K562 (cell line): ENCODE measurements around the gene OCRL. TPM values are rescaled to one million over a fixed set of nuclear protein-coding genes. Genes with fewer than 3 reads are reported as not detected.

Source experiments
- ATAC-seq: fragments of 200-7000 bp; cut with Tn5 transposase; 3 replicates; pipeline ENCODE4 v1.9.1; 2020; ENCODE audit warnings: moderate library complexity
- BruUV-seq: library from RNA; stranded (reverse); fragments of 400-500 nt; replicated peaks from 2 replicates; lab custom pipeline; 2021; lab: Mats Ljungman, UMichigan
- CTCF ChIA-PET: fragments of 300-600 bp; formaldehyde crosslinking; extraction: SDS; loops from one replicate; lab custom pipeline; 2021; ENCODE audit warnings: low intra/inter-chr PET ratio; lab: Yijun Ruan, JAX
- POLR2A ChIA-PET: fragments of 300-600, 350-650 bp; sonication (Branson Sonifier 250); formaldehyde crosslinking; extraction: SDS; loops from one replicate; lab custom pipeline; 2021; ENCODE audit warnings: antibody characterized with exemption, inconsistent platforms; lab: Yijun Ruan, JAX
- DNase-seq, 4 experiments: peaks; one replicate each; pipeline versions ENCODE4 v3.0.0 to v3.0.0-alpha.2; 2011 to 2018; ENCODE audit warnings: low spot score in 3 of 4, mixed read lengths in 3 of 4; ENCODE audit errors: extremely low read depth in 1 of 4
- FAIRE-seq: peaks from 2 replicates; lab custom pipeline; 2011; peaks lifted over from hg19 to GRCh38; lab: Jason Lieb, UNC
- H2AFZ ChIP-seq: 2 replicates; pipeline ENCODE4 v1.6.0; 2011; ENCODE audit warnings: low read depth, low read length, control low read depth, inconsistent platforms
- H3K27ac ChIP-seq: fragments of 200-600 bp; 3 replicates; pipeline ENCODE4 v1.8.0; 2011; ENCODE audit warnings: low read depth, mild to moderate bottlenecking, control low read depth, inconsistent platforms, low read length, moderate library complexity, mixed read lengths; ENCODE audit errors: extremely low read depth
- H3K27me3 ChIP-seq, 2 experiments: fragments of 300-600 bp in 1 of 2; 2 replicates in 1 of 2; 3 replicates in 1 of 2; pipeline versions ENCODE4 v1.6.0 to v1.8.0; 2011; ENCODE audit warnings: inconsistent platforms in 2 of 2, low read length in 2 of 2, mild to moderate bottlenecking in 1 of 2, mixed read lengths in 1 of 2, moderate library complexity in 1 of 2; ENCODE audit not compliant: control insufficient read depth in 2 of 2, insufficient read depth in 2 of 2
- H3K36me3 ChIP-seq: fragments of 300-600 bp; 3 replicates; pipeline ENCODE4 v1.8.0; 2011; ENCODE audit warnings: mild to moderate bottlenecking, low read length, inconsistent platforms; ENCODE audit not compliant: control insufficient read depth, insufficient read depth
- H3K4me1 ChIP-seq, 2 experiments: fragments of 200-600 bp in 1 of 2; replicated peaks in 1 of 2; 2 replicates in 1 of 2; 3 replicates in 1 of 2; pipeline versions ENCODE4 v1.5.1 to v1.8.0; 2011; ENCODE audit warnings: inconsistent platforms in 2 of 2, low read length in 2 of 2, mild to moderate bottlenecking in 1 of 2, mixed read lengths in 1 of 2, moderate library complexity in 1 of 2; ENCODE audit not compliant: control insufficient read depth in 2 of 2, insufficient read depth in 2 of 2
- H3K4me2 ChIP-seq: 2 replicates; pipeline ENCODE4 v1.6.1; 2011; ENCODE audit warnings: low read length, control low read depth, inconsistent platforms, mixed read lengths; ENCODE audit not compliant: insufficient read depth
- H3K4me3 ChIP-seq: fragments of 200-600 bp; sonication (generic), shearing (Covaris generic); 2 replicates; pipeline ENCODE4 v1.5.1; 2016; ENCODE audit warnings: control low read depth, inconsistent platforms
- H3K79me2 ChIP-seq: fragments of 200-600 bp; 3 replicates; pipeline ENCODE4 v1.8.0; 2011; ENCODE audit warnings: low read length, inconsistent platforms; ENCODE audit not compliant: control insufficient read depth, insufficient read depth
- H3K9ac ChIP-seq, 2 experiments: 2 replicates each; pipeline versions ENCODE4 v1.6.0 to v1.6.1; 2011; ENCODE audit warnings: low read depth in 2 of 2, low read length in 2 of 2, control low read depth in 1 of 2, inconsistent platforms in 1 of 2, mild to moderate bottlenecking in 1 of 2, mixed read lengths in 1 of 2; ENCODE audit not compliant: insufficient read depth in 1 of 2
- H3K9me1 ChIP-seq: one replicate; pipeline ENCODE4 v1.6.0; 2011; ENCODE audit warnings: inconsistent platforms, mild to moderate bottlenecking, low read length, moderate library complexity; ENCODE audit not compliant: control insufficient read depth, insufficient read depth
- H3K9me3 ChIP-seq: replicated peaks from 2 replicates; pipeline ENCODE4 v1.5.1; 2011; ENCODE audit warnings: low read depth, low read length, inconsistent platforms; ENCODE audit not compliant: control insufficient read depth, insufficient read depth
- H4K20me1 ChIP-seq: replicated peaks from 2 replicates; pipeline ENCODE4 v1.6.1; 2011; ENCODE audit warnings: low read length, inconsistent platforms, mixed read lengths; ENCODE audit not compliant: control insufficient read depth, insufficient read depth
- BRD4 ChIP-seq: fragments of 200-600 bp; sonication (generic); IDR thresholded peaks from 2 replicates; pipeline ENCODE4 v1.6.1; 2017; ENCODE audit warnings: inconsistent platforms
- CCAR2 ChIP-seq: fragments of 200-400 bp; formaldehyde crosslinking; IDR thresholded peaks from 2 replicates; pipeline ENCODE4 v1.6.1; 2017; ENCODE audit warnings: mild to moderate bottlenecking, low read depth, low read length
- CREBBP ChIP-seq: IDR thresholded peaks from one replicate; pipeline ENCODE4 v1.6.1; 2012; ENCODE audit warnings: low read depth, mild to moderate bottlenecking, control low read depth, inconsistent platforms, low read length
- ETV1 ChIP-seq: fragments of 450-650 bp; conservative IDR thresholded peaks from 2 replicates; pipeline ENCODE4 v1.6.1; 2016; ENCODE audit warnings: missing genetic modification characterization, control low read depth, low read depth, missing compliant biosample characterization
- FIP1L1 ChIP-seq: fragments of 200-400 bp; formaldehyde crosslinking; IDR thresholded peaks from 2 replicates; pipeline ENCODE4 v1.6.1; 2018; ENCODE audit warnings: mild to moderate bottlenecking, low read depth, low read length; ENCODE audit not compliant: poor library complexity, severe bottlenecking
- HDAC3 ChIP-seq: fragments of 450-650 bp; IDR thresholded peaks from 2 replicates; pipeline ENCODE4 v1.6.1; 2018; ENCODE audit warnings: borderline replicate concordance, mild to moderate bottlenecking, moderate library complexity; ENCODE audit not compliant: partially characterized antibody
- PRPF4 ChIP-seq: fragments of 200-400 bp; formaldehyde crosslinking; IDR thresholded peaks from one replicate; pipeline ENCODE4 v1.6.1; 2017; ENCODE audit warnings: low read length, low read depth, mild to moderate bottlenecking; ENCODE audit not compliant: insufficient read depth, poor library complexity, severe bottlenecking
- RFX5 ChIP-seq: IDR thresholded peaks from 2 replicates; pipeline ENCODE4 v1.6.1; 2011; ENCODE audit warnings: low read depth, mild to moderate bottlenecking, improper control_type of control experiment, low read length
- TAF7 ChIP-seq: fragments of 450-650 bp; IDR thresholded peaks from 2 replicates; pipeline ENCODE4 v1.6.1; 2016; ENCODE audit warnings: missing genetic modification characterization, missing compliant biosample characterization
- WGBS: fragments of 100-300 bp; shearing (Covaris generic); methylation state at CpG from one replicate; pipeline ENCODE4 v1.1.6; 2016; ENCODE audit warnings: low coverage, mixed read lengths; ENCODE audit not compliant: insufficient coverage; ENCODE audit errors: missing lambda C conversion rate; 5-methylcytosine and 5-hydroxymethylcytosine counted together
- in situ Hi-C: fragments of 300-500 bp; cut with MboI; formaldehyde crosslinking; loops from 4 replicates; pipeline ENCODE4 v1.15.0; 2018; ENCODE audit warnings: inconsistent platforms, mixed read lengths
- intact Hi-C: fragments of 100-400 bp; cut with micrococcal nuclease; formaldehyde crosslinking; loops from 2 replicates; pipeline ENCODE4 v1.14.2; 2022
- polyA plus RNA-seq, 8 experiments: library from polyadenylated mRNA; depleted of rRNA in 4 of 8; stranded (reverse) in 5 of 8; unstranded in 3 of 8; fragments of >200 nt; fragmentation: Nextera tagmentation in 2 of 8; fragmentation: Illumina TruSeq in 1 of 8; extraction: Ambion mirVana in 2 of 8; extraction: Trizol in 1 of 8; gene quantifications; 2 replicates each; pipeline versions ENCODE4 v1.2.1 to v1.2.3, GENCODE V29; 2011 to 2014; ENCODE audit warnings: inconsistent platforms in 1 of 8, missing spikeins in 1 of 8
- total RNA-seq, 7 experiments: library from RNA; depleted of rRNA in 6 of 7; stranded (reverse); fragments of >200 nt in 6 of 7; fragmentation: Illumina TruSeq in 2 of 7; extraction: Trizol in 2 of 7; gene quantifications; 2 replicates each; pipeline versions ENCODE4 v1.2.1 to v1.2.3, GENCODE V29; 2011 to 2021; ENCODE audit warnings: low replicate concordance in 1 of 7
- TF ChIP-seq, protein P1 (sequence below): fragments of 250-450 bp; sonication (Bioruptor Pico); IDR thresholded peaks from 2 replicates; pipeline ENCODE4 v1.5.0; 2021; ENCODE audit warnings: mild to moderate bottlenecking, moderate library complexity
- TF ChIP-seq, protein P2 (sequence below): fragments of 250-450 bp; sonication (Bioruptor Pico); IDR thresholded peaks from 2 replicates; pipeline ENCODE4 v1.9.0; 2021; ENCODE audit warnings: mild to moderate bottlenecking
- TF ChIP-seq, protein P3 (sequence below): fragments of 450-650 bp; IDR thresholded peaks from 2 replicates; pipeline ENCODE4 v1.7.1; 2018; ENCODE audit warnings: mild to moderate bottlenecking, low read depth; ENCODE audit not compliant: partially characterized antibody

The OCRL gene
- total and polyA plus RNA-seq, 9 of the 15 experiments (the other 6 are each of a cell fraction or from before 2014, with no cell fraction given) = 2.2 to 23.4 (median 11.9) TPM

DNA sequence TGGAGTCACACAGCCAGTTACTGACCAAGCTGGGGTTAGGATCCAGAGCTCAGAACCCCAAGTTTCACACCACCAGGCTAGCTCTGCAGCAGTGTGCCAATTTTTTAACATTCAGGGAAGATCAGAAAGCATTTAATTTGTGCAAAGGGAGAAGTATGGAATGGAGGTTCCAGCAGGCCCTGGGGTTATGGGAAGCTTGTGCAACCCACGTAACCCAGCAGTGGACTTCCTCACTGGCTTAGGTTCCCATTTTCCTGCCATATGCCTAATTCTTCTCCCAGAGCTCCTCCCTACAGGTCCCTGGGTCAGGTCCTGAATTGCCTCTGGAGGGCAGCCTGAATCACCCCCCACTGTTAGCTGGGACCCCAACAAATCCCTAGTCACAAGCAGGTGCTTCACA is 100.7 kb downstream of the OCRL start:
- H3K4me1 ChIP-seq = peaks cover 12 to 21% of the 10 kb centered on the region in 2 experiments
- no peak overlapping the region for H3K4me3 ChIP-seq
- H3K27me3 ChIP-seq = peaks cover 0 to 7% of the 10 kb centered on the region in 2 experiments; a peak in 2 of 5 replicates
- no peak overlapping the region for H3K9ac ChIP-seq
- peaks cover 5% of the 10 kb centered on the region for H3K9me1 ChIP-seq
- no peak for DNase-seq
- H3K27ac ChIP-seq = no peak overlapping the region
- H3K79me2 ChIP-seq = no peaks in the 10 kb centered on the region
- no peaks in the 10 kb centered on the region for H3K9me3 ChIP-seq
- in situ Hi-C loops (no loop called here), intact Hi-C loops (no loop called here)
- TF ChIP-seq RFX5 (no peak), ETV1 (tag) (no peak), BRD4 (no peak), CREBBP (no peak), TAF7 (tag) (no peak), CCAR2 (no peak), PRPF4 (no peak), FIP1L1 (no peak), HDAC3 (no peak)
- TF ChIP-seq, protein P1, sequence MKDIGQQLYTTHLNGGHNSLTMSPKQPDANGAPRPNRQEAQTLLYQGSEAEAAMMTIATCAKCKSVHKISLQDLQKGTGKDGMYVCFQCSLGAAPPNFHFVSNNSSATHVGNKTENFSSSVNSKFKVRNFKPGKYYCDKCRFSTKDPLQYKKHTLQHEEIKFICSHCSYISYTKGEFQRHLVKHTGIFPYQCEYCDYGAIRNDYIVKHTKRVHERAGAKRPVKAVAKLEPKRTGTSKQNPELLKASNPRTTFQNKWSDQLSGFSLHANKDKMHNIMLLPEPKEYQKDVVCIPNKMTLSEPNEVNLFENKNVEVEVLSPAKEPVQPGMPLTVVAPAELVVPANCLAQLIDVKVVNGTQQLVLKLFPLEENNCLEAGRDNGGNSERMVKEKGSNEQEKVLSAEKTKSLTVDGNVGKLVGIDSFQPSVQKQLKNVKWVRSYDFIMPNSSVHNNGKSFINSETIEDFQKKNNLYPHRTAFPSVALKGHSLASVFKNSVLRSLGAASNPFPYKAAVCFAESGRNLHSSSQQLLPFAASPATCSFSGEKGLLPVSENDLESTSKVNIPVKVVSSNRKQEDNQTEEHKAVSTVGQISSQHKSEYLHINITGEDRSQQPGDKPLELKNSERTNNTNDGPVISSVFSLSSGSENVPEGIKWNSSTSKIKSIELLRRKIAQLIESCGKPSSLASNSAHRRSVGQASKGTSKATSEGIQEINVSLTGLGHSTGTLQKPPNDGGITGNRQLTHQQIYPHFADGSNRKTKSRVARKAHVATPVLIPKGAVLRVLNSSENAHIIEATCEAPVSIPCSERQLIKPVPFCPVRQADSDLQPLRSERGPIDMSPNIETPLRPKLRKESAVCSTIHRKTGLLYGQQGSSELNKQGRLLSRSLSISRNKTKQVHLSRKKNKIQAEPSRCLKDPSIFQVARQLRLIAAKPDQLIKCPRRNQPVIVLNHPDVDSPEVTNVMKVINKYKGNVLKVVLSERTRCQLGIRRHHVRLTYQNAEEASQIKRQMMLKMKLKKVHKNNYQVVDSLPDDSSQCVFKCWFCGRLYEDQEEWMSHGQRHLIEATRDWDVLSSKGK (CRISPR knock-in tag) = no peak
- TF ChIP-seq, protein P2, sequence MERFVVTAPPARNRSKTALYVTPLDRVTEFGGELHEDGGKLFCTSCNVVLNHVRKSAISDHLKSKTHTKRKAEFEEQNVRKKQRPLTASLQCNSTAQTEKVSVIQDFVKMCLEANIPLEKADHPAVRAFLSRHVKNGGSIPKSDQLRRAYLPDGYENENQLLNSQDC (CRISPR knock-in tag) = no peak
- TF ChIP-seq, protein P3, sequence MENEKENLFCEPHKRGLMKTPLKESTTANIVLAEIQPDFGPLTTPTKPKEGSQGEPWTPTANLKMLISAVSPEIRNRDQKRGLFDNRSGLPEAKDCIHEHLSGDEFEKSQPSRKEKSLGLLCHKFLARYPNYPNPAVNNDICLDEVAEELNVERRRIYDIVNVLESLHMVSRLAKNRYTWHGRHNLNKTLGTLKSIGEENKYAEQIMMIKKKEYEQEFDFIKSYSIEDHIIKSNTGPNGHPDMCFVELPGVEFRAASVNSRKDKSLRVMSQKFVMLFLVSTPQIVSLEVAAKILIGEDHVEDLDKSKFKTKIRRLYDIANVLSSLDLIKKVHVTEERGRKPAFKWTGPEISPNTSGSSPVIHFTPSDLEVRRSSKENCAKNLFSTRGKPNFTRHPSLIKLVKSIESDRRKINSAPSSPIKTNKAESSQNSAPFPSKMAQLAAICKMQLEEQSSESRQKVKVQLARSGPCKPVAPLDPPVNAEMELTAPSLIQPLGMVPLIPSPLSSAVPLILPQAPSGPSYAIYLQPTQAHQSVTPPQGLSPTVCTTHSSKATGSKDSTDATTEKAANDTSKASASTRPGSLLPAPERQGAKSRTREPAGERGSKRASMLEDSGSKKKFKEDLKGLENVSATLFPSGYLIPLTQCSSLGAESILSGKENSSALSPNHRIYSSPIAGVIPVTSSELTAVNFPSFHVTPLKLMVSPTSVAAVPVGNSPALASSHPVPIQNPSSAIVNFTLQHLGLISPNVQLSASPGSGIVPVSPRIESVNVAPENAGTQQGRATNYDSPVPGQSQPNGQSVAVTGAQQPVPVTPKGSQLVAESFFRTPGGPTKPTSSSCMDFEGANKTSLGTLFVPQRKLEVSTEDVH = no peak
- H3K4me2 ChIP-seq = no peak overlapping the region
- FAIRE-seq = no peak
- no peaks in the 10 kb centered on the region for H3K36me3 ChIP-seq
- ChIA-PET POLR2A (interaction anchor here (0.6 kb wide), 1 partner anchor 15 kb away, joined by 3 read pairs; no protein-coding TSS in a partner anchor), CTCF (no interaction called here)
- no peak overlapping the region for H2AFZ ChIP-seq
- BruUV-seq = no TSS peak
- whole genome bisulfite sequencing = 18% methylated on average over 1 of the region's 1 CpG
- H4K20me1 ChIP-seq = no peaks in the 10 kb centered on the region
- no peak for ATAC-seq
